K562 (cell line): ENCODE measurements around the gene KMT2C. TPM values are rescaled to one million over a fixed set of nuclear protein-coding genes. Genes with fewer than 3 reads are reported as not detected.

ENCODE experiments used
- ATF7 ChIP-seq: fragments of 450-650 bp; IDR thresholded peaks from 2 replicates; pipeline ENCODE4 v1.7.1; 2014; ENCODE audit warnings: mild to moderate bottlenecking, moderate library complexity
- CCNT2 ChIP-seq: IDR thresholded peaks from 2 replicates; pipeline ENCODE4 v1.6.1; 2011; ENCODE audit warnings: borderline replicate concordance, low read depth, mild to moderate bottlenecking, moderate library complexity, mixed read lengths, low read length; ENCODE audit not compliant: insufficient read length; ENCODE audit errors: extremely low read depth
- ETV1 ChIP-seq: fragments of 450-650 bp; conservative IDR thresholded peaks from 2 replicates; pipeline ENCODE4 v1.6.1; 2016; ENCODE audit warnings: missing genetic modification characterization, control low read depth, low read depth, missing compliant biosample characterization
- HSF4 ChIP-seq: fragments of 250-450 bp; sonication (Bioruptor Pico); IDR thresholded peaks from 2 replicates; pipeline ENCODE4 v2.1.2; 2022; ENCODE audit warnings: mild to moderate bottlenecking, moderate library complexity, borderline replicate concordance
- TOE1 ChIP-seq, 2 experiments: fragments of 450-650 bp in 1 of 2; sonication (generic) in 1 of 2; formaldehyde crosslinking in 1 of 2; IDR thresholded peaks; 2 replicates each; pipeline versions ENCODE4 v1.7.1 to v1.8.0; 2016 to 2022; ENCODE audit warnings: borderline replicate concordance in 2 of 2, mild to moderate bottlenecking in 2 of 2, antibody characterized with exemption in 1 of 2, inconsistent platforms in 1 of 2, low read depth in 1 of 2, missing genetic modification reagents in 1 of 2, moderate library complexity in 1 of 2
- polyA plus RNA-seq, 8 experiments: library from polyadenylated mRNA; depleted of rRNA in 4 of 8; stranded (reverse) in 5 of 8; unstranded in 3 of 8; fragments of >200 nt; fragmentation: Nextera tagmentation in 2 of 8; fragmentation: Illumina TruSeq in 1 of 8; extraction: Ambion mirVana in 2 of 8; extraction: Trizol in 1 of 8; gene quantifications; 2 replicates each; pipeline versions ENCODE4 v1.2.1 to v1.2.3, GENCODE V29; 2011 to 2014; ENCODE audit warnings: inconsistent platforms in 1 of 8, missing spikeins in 1 of 8
- total RNA-seq, 7 experiments: library from RNA; depleted of rRNA in 6 of 7; stranded (reverse); fragments of >200 nt in 6 of 7; fragmentation: Illumina TruSeq in 2 of 7; extraction: Trizol in 2 of 7; gene quantifications; 2 replicates each; pipeline versions ENCODE4 v1.2.1 to v1.2.3, GENCODE V29; 2011 to 2021; ENCODE audit warnings: low replicate concordance in 1 of 7
- TF ChIP-seq, protein P1 (sequence below): IDR thresholded peaks from 2 replicates; pipeline ENCODE4 v1.6.1; 2014; ENCODE audit warnings: antibody characterized with exemption
- TF ChIP-seq, protein P2 (sequence below): fragments of 250-450 bp; sonication (Bioruptor Pico); IDR thresholded peaks from 2 replicates; pipeline ENCODE4 v1.9.0; 2021; ENCODE audit warnings: mild to moderate bottlenecking, inconsistent platforms
- TF ChIP-seq, protein P3 (sequence below): sonication (generic); formaldehyde crosslinking; IDR thresholded peaks from 2 replicates; pipeline ENCODE4 v1.8.0; 2022; ENCODE audit warnings: mild to moderate bottlenecking, missing genetic modification reagents
- TF ChIP-seq, protein P4 (sequence below), 3 experiments: fragments of 200-800 bp in 1 of 3; fragments of 250-450 bp in 1 of 3; fragments of 450-650 bp in 1 of 3; sonication (Bioruptor Pico) in 1 of 3; sonication (Bioruptor generic) in 1 of 3; formaldehyde crosslinking in 1 of 3; IDR thresholded peaks; 2 replicates each; pipeline versions ENCODE4 v1.6.1 to v1.8.0; 2016 to 2022; ENCODE audit warnings: mild to moderate bottlenecking in 2 of 3, missing genetic modification characterization in 2 of 3, missing compliant biosample characterization in 1 of 3, moderate library complexity in 1 of 3
- TF ChIP-seq, protein P5 (sequence below): fragments of 450-650 bp; IDR thresholded peaks from 2 replicates; pipeline ENCODE4 v1.6.1; 2016

Gene KMT2C
- total and polyA plus RNA-seq, 9 of the 15 experiments (the other 6 are each of a cell fraction or from before 2014, with no cell fraction given): 4.9 to 67.8 (median 27.1) TPM

DNA sequence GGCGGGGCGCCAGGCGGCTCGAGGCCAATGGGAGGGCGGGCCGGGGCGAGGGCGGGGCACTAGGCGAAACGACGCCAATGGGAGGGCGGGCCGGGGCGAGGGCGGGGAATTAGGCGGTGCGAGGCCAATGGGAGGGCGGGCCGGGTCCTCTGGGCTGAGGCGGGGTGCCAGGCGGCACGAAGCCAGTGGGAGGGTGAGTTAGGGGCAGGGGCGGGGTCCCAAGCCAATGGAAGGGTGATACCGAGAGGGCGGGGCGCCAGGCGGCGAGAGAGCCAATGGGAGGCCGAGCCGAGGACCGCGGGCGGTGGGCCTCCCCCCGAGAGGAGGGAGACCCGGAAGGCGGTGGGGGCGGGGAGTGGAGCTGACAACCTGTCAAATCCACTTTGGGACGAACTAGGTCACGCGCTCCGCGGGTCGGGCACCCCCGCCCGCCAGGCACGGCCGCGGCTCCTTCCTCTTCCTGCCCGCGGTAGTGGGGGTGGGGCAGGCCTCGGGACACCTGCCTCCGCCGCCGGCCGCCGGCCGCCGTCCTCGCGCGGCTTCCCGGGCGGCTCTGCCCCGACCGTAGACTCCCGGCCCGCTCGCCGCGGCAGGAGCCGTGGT is 28.0 kb upstream of the KMT2C start (continued):
- TF ChIP-seq TOE1 (IDR thresholded peaks at IDR 0.05; ENCODE audit: borderline replicate concordance): peak; percentile 92; the same call in 1 of the 2 replicates
- TF ChIP-seq TOE1 (CRISPR knock-in tag; IDR thresholded peaks at IDR 0.05; ENCODE audit: borderline replicate concordance, low read depth): no peak
- TF ChIP-seq, protein P1, sequence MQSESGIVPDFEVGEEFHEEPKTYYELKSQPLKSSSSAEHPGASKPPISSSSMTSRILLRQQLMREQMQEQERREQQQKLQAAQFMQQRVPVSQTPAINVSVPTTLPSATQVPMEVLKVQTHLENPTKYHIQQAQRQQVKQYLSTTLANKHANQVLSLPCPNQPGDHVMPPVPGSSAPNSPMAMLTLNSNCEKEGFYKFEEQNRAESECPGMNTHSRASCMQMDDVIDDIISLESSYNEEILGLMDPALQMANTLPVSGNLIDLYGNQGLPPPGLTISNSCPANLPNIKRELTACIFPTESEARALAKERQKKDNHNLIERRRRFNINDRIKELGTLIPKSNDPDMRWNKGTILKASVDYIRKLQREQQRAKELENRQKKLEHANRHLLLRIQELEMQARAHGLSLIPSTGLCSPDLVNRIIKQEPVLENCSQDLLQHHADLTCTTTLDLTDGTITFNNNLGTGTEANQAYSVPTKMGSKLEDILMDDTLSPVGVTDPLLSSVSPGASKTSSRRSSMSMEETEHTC: peak; percentile 99
- TF ChIP-seq, protein P2, sequence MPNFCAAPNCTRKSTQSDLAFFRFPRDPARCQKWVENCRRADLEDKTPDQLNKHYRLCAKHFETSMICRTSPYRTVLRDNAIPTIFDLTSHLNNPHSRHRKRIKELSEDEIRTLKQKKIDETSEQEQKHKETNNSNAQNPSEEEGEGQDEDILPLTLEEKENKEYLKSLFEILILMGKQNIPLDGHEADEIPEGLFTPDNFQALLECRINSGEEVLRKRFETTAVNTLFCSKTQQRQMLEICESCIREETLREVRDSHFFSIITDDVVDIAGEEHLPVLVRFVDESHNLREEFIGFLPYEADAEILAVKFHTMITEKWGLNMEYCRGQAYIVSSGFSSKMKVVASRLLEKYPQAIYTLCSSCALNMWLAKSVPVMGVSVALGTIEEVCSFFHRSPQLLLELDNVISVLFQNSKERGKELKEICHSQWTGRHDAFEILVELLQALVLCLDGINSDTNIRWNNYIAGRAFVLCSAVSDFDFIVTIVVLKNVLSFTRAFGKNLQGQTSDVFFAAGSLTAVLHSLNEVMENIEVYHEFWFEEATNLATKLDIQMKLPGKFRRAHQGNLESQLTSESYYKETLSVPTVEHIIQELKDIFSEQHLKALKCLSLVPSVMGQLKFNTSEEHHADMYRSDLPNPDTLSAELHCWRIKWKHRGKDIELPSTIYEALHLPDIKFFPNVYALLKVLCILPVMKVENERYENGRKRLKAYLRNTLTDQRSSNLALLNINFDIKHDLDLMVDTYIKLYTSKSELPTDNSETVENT (CRISPR knock-in tag): peak; percentile 95
- TF ChIP-seq ETV1 (tag): peak; percentile 89
- TF ChIP-seq ATF7: peak; percentile 87
- TF ChIP-seq CCNT2: peak; percentile 99
- TF ChIP-seq, protein P3, sequence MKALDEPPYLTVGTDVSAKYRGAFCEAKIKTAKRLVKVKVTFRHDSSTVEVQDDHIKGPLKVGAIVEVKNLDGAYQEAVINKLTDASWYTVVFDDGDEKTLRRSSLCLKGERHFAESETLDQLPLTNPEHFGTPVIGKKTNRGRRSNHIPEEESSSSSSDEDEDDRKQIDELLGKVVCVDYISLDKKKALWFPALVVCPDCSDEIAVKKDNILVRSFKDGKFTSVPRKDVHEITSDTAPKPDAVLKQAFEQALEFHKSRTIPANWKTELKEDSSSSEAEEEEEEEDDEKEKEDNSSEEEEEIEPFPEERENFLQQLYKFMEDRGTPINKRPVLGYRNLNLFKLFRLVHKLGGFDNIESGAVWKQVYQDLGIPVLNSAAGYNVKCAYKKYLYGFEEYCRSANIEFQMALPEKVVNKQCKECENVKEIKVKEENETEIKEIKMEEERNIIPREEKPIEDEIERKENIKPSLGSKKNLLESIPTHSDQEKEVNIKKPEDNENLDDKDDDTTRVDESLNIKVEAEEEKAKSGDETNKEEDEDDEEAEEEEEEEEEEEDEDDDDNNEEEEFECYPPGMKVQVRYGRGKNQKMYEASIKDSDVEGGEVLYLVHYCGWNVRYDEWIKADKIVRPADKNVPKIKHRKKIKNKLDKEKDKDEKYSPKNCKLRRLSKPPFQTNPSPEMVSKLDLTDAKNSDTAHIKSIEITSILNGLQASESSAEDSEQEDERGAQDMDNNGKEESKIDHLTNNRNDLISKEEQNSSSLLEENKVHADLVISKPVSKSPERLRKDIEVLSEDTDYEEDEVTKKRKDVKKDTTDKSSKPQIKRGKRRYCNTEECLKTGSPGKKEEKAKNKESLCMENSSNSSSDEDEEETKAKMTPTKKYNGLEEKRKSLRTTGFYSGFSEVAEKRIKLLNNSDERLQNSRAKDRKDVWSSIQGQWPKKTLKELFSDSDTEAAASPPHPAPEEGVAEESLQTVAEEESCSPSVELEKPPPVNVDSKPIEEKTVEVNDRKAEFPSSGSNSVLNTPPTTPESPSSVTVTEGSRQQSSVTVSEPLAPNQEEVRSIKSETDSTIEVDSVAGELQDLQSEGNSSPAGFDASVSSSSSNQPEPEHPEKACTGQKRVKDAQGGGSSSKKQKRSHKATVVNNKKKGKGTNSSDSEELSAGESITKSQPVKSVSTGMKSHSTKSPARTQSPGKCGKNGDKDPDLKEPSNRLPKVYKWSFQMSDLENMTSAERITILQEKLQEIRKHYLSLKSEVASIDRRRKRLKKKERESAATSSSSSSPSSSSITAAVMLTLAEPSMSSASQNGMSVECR (CRISPR knock-in tag): no peak
- 0 out of 2 replicates have a peak, but pooled peaks have one; percentile 68 for TF ChIP-seq HSF4
- TF ChIP-seq, protein P4, sequence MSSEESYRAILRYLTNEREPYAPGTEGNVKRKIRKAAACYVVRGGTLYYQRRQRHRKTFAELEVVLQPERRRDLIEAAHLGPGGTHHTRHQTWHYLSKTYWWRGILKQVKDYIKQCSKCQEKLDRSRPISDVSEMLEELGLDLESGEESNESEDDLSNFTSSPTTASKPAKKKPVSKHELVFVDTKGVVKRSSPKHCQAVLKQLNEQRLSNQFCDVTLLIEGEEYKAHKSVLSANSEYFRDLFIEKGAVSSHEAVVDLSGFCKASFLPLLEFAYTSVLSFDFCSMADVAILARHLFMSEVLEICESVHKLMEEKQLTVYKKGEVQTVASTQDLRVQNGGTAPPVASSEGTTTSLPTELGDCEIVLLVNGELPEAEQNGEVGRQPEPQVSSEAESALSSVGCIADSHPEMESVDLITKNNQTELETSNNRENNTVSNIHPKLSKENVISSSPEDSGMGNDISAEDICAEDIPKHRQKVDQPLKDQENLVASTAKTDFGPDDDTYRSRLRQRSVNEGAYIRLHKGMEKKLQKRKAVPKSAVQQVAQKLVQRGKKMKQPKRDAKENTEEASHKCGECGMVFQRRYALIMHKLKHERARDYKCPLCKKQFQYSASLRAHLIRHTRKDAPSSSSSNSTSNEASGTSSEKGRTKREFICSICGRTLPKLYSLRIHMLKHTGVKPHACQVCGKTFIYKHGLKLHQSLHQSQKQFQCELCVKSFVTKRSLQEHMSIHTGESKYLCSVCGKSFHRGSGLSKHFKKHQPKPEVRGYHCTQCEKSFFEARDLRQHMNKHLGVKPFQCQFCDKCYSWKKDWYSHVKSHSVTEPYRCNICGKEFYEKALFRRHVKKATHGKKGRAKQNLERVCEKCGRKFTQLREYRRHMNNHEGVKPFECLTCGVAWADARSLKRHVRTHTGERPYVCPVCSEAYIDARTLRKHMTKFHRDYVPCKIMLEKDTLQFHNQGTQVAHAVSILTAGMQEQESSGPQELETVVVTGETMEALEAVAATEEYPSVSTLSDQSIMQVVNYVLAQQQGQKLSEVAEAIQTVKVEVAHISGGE (CRISPR knock-in tag; IDR thresholded peaks at IDR 0.05): no peak
- TF ChIP-seq, protein P5, sequence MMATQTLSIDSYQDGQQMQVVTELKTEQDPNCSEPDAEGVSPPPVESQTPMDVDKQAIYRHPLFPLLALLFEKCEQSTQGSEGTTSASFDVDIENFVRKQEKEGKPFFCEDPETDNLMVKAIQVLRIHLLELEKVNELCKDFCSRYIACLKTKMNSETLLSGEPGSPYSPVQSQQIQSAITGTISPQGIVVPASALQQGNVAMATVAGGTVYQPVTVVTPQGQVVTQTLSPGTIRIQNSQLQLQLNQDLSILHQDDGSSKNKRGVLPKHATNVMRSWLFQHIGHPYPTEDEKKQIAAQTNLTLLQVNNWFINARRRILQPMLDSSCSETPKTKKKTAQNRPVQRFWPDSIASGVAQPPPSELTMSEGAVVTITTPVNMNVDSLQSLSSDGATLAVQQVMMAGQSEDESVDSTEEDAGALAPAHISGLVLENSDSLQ: peak; percentile 97
